ENCODE measurements around the gene RXFP1. TPM values are rescaled to one million over a fixed set of nuclear protein-coding genes. Genes with fewer than 3 reads are reported as not detected.

Gene RXFP1
- polyA plus RNA-seq, 1 donor from 2014 or later: 0.12 TPM

GRCh38 chr4:158622251-158622650 lies 100.6 kb downstream of the RXFP1 start:
- H3K9me3 ChIP-seq (ENCODE audit: low read length): no peaks in the 10 kb centered on the region

GRCh38 chr4:158624889-158625478 lies 103.3 kb downstream of the RXFP1 start:
- Histone ChIP-seq H3K36me3 (ENCODE audit: insufficient read depth, low read length) (no peaks in the 10 kb centered on the region), H3K9me2 (ENCODE audit: insufficient read depth, low read length) (no peaks in the 10 kb centered on the region), H3K9me3 (ENCODE audit: low read length) (no peaks in the 10 kb centered on the region), H3K27me3 (ENCODE audit: insufficient read depth, low read depth, low read length) (no peaks in the 10 kb centered on the region), H3K27ac (ENCODE audit: low read length) (no peak overlapping the region), H2AFZ (ENCODE audit: low read depth, low read length) (no peak overlapping the region), H3K4me2 (ENCODE audit: low read length) (no peak overlapping the region), H3K79me2 (replicated peaks; ENCODE audit: insufficient read depth, low read length) (no peaks in the 10 kb centered on the region), H4K20me1 (ENCODE audit: insufficient read depth) (no peaks in the 10 kb centered on the region), H3K4me3 (ENCODE audit: low read length) (no peak overlapping the region), H3K9ac (ENCODE audit: low read length) (no peak overlapping the region), H3F3A (ENCODE audit: insufficient read depth, low read length, poor library complexity, severe bottlenecking) (no peaks in the 10 kb centered on the region)
- TF ChIP-seq REST (IDR thresholded peaks at IDR 0.05; ENCODE audit: borderline replicate concordance) (no peak), EZH2 (IDR thresholded peaks at IDR 0.05; ENCODE audit: borderline replicate concordance, insufficient read depth, low read length, poor library complexity, severe bottlenecking) (no peak), CTCF (IDR thresholded peaks at IDR 0.05; ENCODE audit: poor library complexity, severe bottlenecking) (peak; percentile 84), TAF1 (IDR thresholded peaks at IDR 0.05; ENCODE audit: low read depth) (no peak), MXI1 (conservative IDR thresholded peaks at IDR 0.05; ENCODE audit: poor library complexity, severe bottlenecking) (no peak)

More at GRCh38 chr4:158622251-158622650, 100.6 kb downstream of the RXFP1 start:
- TF ChIP-seq MXI1 (conservative IDR thresholded peaks at IDR 0.05; ENCODE audit: poor library complexity, severe bottlenecking) (no peak), EP300 (conservative IDR thresholded peaks at IDR 0.05; ENCODE audit: poor library complexity, severe bottlenecking) (no peak), EZH2 (IDR thresholded peaks at IDR 0.05; ENCODE audit: borderline replicate concordance, insufficient read depth, low read length, poor library complexity, severe bottlenecking) (no peak), CTCF (IDR thresholded peaks at IDR 0.05; ENCODE audit: poor library complexity, severe bottlenecking) (no peak), TAF1 (IDR thresholded peaks at IDR 0.05; ENCODE audit: low read depth) (no peak), REST (IDR thresholded peaks at IDR 0.05; ENCODE audit: borderline replicate concordance) (no peak), POLR2AphosphoS5 (IDR thresholded peaks at IDR 0.05) (no peak), SMC3 (conservative IDR thresholded peaks at IDR 0.05; ENCODE audit: poor library complexity) (no peak), RAD21 (conservative IDR thresholded peaks at IDR 0.05) (no peak)
- Histone ChIP-seq H3K9ac (ENCODE audit: low read length) (no peak overlapping the region), H3K9me2 (ENCODE audit: insufficient read depth, low read length) (no peaks in the 10 kb centered on the region), H3K4me2 (ENCODE audit: low read length) (no peak overlapping the region), H3K27ac (ENCODE audit: low read length) (no peak overlapping the region), H3K27me3 (ENCODE audit: insufficient read depth, low read depth, low read length) (no peaks in the 10 kb centered on the region), H3K4me3 (ENCODE audit: low read length) (no peak overlapping the region), H4K20me1 (ENCODE audit: insufficient read depth) (no peaks in the 10 kb centered on the region), H3K36me3 (ENCODE audit: insufficient read depth, low read length) (no peaks in the 10 kb centered on the region), H2AFZ (ENCODE audit: low read depth, low read length) (no peak overlapping the region), H3F3A (ENCODE audit: insufficient read depth, low read length, poor library complexity, severe bottlenecking) (no peaks in the 10 kb centered on the region), H3K79me2 (replicated peaks; ENCODE audit: insufficient read depth, low read length) (no peaks in the 10 kb centered on the region)

All from neural cell (in vitro differentiated cells).